Peyer's patch (tissue), 4 donors: ENCODE results near the gene ARHGEF26.

ENCODE experiments used
- POLR2A ChIP-seq, 2 donors: fragments of 450-650 bp; IDR thresholded peaks; one replicate each; pipeline ENCODE4 v1.5.1; 2017; ENCODE audit warnings: antibody characterized with exemption in 2 of 2, mild to moderate bottlenecking in 2 of 2, moderate library complexity in 2 of 2
- TF ChIP-seq, protein P1 (sequence below), 6 experiments: fragments of 450-650 bp in 4 of 6; fragments of 200-600 bp in 2 of 6; sonication (generic) in 1 of 6; IDR thresholded peaks; one replicate each; pipeline ENCODE4 v1.5.1; 2017 to 2019; ENCODE audit warnings: antibody characterized with exemption in 6 of 6, mild to moderate bottlenecking in 3 of 6, moderate library complexity in 1 of 6

DNA sequence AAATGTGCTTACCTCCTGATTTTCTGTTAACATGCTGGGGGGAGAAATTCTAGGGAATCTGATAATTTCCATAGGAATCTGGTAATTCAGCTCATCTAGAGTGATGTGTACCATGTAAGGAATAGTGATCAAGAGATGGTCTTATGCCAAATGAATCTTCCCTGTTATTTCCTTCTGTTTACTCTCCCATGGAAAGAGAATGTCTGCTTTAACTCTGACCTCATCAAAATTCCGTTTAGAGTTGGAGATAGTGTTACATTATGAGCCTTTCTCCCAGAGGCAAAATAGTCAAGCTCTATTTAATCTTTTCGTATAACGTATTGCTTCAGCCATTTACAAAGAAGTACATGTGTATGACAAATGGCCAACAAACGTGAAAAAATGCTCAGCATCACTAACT lies 76.6 kb downstream of the ARHGEF26 start:
- TF ChIP-seq, protein P1, sequence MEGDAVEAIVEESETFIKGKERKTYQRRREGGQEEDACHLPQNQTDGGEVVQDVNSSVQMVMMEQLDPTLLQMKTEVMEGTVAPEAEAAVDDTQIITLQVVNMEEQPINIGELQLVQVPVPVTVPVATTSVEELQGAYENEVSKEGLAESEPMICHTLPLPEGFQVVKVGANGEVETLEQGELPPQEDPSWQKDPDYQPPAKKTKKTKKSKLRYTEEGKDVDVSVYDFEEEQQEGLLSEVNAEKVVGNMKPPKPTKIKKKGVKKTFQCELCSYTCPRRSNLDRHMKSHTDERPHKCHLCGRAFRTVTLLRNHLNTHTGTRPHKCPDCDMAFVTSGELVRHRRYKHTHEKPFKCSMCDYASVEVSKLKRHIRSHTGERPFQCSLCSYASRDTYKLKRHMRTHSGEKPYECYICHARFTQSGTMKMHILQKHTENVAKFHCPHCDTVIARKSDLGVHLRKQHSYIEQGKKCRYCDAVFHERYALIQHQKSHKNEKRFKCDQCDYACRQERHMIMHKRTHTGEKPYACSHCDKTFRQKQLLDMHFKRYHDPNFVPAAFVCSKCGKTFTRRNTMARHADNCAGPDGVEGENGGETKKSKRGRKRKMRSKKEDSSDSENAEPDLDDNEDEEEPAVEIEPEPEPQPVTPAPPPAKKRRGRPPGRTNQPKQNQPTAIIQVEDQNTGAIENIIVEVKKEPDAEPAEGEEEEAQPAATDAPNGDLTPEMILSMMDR (IDR thresholded peaks at IDR 0.05), result no peak
- TF ChIP-seq POLR2A (IDR thresholded peaks at IDR 0.05), result no peak
